Stimulated activated CD4-positive, alpha-beta T cell treated with anti-CD3 and anti-CD28 coated beads, Interleukin-12 subunit alpha, Interleukin-12 subunit beta, amount 100 ng/mL, for 24 hours (primary cell): Measurements from ENCODE around the gene RNASET2.

Source experiments
- DNase-seq, 2 experiments: peaks; one replicate each; pipeline ENCODE4 v3.0.0-alpha.2; 2020; ENCODE audit warnings: low read depth in 2 of 2

RNASET2 gene

DNA sequence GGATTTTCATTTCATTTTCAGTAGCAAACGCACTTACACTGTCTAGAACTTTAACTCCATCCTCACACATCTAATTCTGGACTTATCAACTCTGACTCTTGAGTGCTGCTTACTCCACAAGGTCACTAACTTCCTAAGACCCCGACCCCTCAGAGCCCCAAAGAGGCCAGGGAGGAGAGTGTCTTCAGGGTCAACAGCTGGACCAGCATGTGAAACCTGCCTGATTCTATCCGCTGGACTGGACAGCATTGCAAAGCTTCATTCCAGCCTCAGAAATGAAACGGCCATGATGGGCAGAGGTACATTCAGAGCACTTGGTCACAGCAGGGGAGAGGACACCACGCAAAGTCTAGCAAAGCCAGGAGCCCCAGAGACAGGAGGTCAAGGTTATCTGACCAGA lies 9.1 kb downstream of the RNASET2 start:
- no peak for DNase-seq

DNA sequence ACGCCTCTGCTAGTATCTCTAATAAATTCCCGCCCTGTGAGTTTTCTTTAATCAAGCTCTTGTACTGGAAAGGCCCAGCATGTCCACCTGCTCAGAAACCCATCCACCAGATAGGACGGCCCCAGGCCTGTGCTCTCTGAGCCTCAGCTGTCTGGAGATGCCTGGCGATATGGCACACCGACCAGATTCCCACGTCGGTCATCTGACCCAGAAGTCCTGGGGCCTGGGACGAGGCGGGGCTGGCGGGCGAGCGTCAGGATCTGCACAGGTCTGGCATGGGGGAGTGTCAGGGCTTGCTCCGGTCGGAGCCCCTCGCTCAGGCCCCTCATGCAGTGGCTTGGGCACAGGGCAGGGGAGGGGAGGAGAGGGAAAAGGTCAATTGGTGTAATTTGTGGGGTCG lies 10.2 kb downstream of the RNASET2 start:
- no peak for DNase-seq

DNA sequence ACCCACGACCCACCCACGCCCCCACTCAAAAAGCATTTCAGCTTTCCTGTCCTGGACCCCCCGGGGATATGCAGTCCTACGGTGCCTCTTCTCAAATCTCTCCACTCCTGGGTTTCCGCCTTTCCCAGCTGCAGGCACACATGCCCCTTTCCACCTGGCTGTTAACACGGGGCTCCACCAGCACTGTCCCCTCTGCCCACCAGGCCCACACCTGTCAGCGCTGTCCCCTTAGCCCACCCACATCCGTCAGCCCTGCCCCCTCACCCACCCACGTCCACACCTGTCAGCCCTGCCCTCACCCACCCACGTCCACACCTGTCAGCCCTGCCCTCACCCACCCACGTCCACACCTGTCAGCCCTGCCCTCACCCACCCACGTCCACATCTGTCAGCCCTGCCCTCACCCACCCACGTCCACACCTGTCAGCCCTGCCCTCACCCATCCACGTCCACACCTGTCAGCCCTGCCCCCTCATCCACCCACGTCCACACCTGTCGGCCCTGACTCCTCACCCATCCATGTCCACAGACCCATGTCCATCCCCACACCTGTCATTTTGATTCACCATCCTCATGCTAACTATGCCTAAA lies 11.6 kb downstream of the RNASET2 start:
- no peak for DNase-seq

DNA sequence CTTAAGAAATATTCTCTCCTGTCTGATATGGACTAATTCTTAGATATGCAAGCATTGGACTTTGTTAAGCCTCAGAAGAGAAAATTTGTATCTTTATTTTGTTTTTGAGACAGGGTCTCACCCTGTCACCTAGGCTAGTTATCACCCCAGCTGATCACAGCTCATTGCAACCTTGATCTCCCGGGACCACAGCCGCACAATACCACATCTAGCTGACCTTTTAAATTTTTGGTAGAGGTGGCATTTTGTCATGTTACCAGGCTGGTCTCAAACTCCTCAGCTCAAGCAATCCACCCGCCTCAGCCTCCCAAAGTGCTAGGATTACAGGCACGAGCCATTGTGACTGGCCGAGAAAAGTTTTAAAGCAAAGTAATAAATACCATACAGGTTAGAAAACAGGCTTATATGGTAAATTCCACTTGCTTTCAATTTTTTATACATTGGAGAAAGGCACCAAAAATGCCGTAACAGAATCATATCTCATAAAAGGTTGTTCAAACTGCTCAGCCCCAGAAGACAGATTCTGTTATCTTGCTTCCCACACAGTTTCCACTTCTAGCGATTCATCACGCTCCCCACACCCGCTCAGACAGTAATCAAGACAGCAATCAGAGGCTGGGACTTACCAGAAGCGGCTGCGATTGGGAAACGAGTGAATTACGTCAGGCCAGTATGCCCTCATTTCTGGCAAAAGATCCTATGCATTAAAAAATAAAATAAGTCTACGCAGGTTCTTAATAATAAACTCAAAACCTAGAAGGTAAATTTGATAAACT lies 13.8 kb downstream of the RNASET2 start:
- DNase-seq, result peak in 1 of 2 experiments; percentile 52

DNA sequence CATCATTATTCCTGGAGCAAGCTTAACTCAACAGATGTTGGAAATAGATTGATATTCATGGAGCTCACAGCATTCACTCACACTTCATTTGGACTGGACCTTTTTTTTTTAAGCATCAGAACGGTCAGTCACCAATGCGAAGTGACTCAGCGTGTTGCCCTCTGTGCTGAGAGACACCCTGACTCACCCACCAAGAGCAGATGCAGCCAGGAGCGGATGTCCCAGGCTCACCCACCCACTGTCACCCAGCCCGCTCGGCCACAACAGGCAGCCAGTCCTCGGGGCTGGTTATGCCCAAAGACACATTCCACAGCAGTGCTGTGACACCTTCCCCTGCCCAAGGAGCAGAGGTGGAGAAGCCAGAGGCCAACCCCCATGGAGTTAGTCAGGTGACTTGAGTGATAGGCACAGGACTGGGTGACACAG lies 15.7 kb downstream of the RNASET2 start:
- DNase-seq, result no peak

- no peak for DNase-seq
Measured at GRCh38 chr6:166939894-166940293, 16.5 kb downstream of the RNASET2 start.

DNA sequence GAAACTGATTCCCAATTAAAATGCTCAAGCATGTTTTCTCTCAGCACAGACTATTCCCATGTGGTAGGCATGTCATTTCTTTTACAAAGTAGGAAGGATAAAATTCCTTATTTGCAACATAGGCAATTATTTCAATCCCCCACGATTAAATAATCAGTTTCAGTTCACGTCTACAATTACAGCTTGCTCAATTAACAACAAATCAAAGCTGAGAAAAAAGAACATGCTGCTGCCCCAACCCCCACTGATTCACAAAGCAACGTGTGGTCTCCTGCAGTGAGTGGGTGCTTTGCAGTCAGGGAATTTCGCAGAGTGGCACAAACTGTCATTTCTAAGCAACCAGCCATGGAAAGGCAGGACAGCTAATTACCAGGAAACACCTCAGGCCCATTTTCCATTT lies 17.0 kb downstream of the RNASET2 start:
- DNase-seq, result no peak

- DNase-seq, result no peak
Measured at GRCh38 chr6:166938704-166939103, 17.6 kb downstream of the RNASET2 start.

DNA sequence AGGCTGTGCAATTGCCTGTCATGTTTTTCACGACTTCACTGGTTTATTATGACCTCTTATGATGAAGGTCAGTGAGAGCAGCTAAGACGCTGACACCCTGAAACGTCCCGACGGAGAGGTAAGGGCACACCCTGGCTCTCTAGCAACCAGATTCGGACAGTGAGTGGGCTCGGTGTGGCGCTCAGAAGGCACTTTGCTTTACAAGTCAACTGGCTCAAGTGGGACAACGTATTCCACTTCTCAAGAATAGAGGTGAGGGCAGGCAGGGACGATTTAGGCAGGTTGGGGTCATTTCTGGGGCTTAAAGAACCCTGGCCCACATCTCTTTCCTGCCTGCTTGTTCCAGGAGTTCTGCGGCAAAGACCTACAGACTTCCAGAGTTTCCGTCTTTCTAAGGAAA lies 18.2 kb downstream of the RNASET2 start:
- no peak for DNase-seq

GRCh38 chr6:166937746-166938145 lies 18.6 kb downstream of the RNASET2 start:
- no peak for DNase-seq

DNA sequence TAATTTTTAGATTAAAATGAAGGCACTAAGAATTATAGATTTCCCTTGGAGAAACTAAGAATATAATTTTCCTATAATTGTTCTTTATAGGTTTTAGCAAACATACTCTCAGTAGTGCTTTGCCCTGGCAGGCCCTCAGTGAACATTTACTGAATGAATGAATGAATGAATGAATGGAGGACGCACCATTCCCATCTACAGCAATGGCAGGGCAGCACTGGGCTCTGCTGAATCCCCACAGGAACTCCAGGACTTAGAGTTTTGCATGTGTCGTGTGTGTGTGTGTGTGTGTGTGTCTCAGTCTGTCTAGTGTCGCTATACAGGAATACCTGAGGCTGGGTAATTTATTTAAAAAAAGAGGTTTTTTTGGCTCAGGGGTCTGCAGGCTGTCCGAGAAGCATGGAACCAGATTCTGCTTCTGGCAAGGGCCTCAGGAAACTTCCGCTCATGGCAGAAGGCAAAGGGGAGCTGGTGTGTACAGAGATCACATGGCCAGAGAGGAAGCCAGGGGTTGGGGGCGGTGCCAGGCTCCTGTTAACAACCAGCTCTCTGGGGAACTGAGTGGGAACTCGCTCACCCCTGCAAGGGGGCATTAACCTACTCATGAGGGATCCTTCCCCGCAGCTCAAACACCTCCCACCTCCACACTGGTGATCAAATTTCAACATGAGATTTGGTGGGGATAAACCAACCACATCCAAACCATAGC lies 20.1 kb downstream of the RNASET2 start:
- DNase-seq, result no peak

GRCh38 chr6:166935353-166935752 lies 21.0 kb downstream of the RNASET2 start:
- no peak for DNase-seq

GRCh38 chr6:166934174-166934573 lies 22.2 kb downstream of the RNASET2 start:
- DNase-seq, result no peak

DNA sequence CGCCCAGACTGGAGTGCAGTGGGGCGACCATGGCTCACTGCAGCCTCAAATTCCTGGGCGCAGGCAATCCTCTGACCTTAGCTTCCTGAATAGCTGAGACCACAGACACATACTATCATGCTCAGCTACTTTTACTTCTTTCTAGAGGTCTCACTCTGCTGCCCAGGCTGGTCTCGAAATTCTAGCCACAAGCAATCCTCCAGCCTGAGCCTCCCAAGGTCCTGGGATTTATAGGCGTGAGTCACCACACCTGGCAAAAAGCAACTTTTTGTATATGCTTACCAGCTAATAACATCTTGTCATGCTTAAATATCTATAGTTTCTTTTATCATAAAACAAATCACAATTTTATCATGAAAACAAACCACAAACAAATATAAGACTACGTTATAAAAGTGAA lies 23.0 kb downstream of the RNASET2 start:
- DNase-seq, result no peak

DNA sequence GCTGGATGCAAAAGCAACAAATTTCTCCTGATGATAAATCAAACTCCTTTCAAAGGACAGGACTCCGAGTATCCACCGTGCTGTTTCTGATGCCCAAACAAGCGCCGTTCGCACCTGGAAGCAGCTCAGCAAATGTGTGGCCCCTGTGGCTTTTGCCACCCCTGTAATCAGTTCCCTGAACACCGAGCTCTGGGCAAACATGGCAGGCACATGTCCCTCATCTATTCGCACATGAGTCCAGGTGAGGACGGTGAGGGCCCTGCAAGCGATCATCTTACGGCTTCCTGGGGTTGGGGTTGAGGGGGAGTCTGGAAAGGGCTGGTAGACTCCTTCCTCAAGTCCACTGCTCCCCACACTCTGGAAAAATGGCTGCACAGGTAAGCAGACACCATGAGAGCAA lies 23.7 kb downstream of the RNASET2 start:
- no peak for DNase-seq

DNA sequence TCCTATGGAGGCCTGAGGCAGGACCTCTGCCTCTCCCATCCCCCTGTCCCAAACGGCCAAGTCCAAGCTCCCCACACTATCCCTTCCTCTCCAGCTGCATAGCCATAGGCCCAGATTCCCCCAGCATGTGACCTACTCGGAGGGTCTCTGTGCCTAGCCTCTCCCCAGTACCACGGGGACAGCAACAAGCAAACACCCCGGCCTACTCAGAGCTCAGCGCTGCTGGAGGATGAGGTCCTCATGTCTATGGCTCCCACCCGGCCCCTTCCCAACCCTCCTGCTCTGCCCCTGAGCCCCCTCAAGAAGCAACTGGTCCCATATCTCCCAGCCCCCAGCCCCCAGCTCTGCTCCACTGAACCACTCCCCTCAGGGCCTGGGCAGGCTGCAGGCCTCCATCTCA lies 24.2 kb downstream of the RNASET2 start:
- no peak for DNase-seq

DNA sequence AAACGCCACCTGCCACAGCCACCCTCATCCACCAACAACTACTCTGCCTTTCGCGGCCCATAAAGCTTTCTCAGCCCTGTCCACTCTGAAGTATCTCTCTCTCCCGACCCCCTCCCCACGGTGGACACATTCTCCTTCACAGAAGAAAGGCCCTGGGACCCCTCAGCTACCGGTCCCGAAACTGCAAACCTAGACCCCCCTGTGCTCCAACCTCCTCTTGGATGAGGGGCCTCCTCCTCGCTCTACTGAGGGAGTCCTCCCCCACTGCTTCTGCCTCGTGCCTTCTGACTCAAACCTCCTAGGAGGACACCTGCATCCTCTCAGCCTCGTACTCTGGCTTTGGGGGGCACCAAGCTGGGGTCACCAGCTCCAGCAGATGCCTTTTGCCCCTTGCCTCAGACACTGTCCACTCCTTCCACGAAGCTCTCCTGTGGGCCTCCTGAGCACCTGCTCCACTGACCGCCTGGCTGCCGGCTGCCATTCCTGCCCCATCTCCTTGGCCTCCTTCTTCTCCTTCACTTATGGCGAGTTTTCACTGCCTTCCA lies 24.9 kb downstream of the RNASET2 start:
- DNase-seq, result no peak

DNA sequence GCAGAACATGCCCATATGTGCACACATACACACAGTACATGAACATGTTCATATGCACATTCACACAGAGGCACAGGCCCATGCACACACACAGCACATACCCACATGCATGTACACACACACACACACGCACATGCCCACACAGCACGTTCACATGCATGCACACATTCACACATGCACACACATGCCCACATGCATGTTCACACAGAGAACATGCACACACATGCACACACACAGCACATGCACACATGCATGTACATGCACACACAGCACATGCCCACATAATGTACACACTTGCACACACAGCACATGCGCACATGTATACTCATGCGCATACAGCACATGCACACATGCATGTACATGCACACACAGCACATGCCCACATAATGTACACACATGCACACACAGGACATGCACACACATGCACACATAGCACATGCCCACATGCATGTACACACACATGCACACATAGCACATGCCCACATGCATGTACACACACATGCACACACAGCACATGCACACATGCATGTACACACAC lies 25.9 kb downstream of the RNASET2 start:
- no peak for DNase-seq

DNA sequence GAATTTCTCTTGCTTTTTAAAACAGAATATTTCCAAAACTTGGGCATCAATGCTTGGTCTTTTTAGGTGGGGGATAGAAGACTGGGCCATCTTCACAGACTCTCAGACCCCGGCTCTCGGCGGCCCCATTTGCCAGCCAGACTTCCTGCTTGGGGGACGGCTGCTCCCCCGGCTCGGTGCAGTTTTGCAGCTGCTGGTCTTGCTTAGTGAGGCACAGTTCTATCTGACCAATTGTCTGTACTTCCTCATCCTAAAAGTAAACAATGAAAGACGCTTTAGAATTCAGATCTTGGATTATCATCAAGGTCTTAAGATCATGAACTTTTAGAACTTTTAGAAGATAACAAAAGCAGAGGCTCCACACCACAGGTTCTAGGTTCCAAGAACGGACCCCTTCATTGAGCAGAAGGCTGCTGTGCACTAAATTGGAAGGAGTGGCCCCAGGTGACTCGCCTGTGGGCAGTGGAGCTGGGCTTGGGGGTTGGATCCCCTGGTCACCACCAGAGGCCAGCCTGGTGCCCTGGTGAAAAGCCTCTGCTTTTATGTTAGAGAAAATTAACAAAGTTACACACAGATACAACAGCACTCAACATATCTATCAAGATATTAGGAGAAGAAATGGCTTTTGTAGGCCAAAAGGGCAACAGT lies 26.7 kb downstream of the RNASET2 start:
- no peak for DNase-seq

- no peak for DNase-seq
Measured at GRCh38 chr6:166928644-166929541, 27.5 kb downstream of the RNASET2 start.
